GM23338 (cell line): ENCODE measurements around the gene LENG9. TPM values are rescaled to one million over a fixed set of nuclear protein-coding genes. Genes with fewer than 3 reads are reported as not detected.

ENCODE experiments used
- ATAC-seq: fragments of 200-7000 bp; cut with Tn5 transposase; 3 replicates; pipeline ENCODE4 v1.9.1; 2020
- DNase-seq: peaks from one replicate; pipeline ENCODE4 v3.0.0-alpha.2; 2015; ENCODE audit warnings: low spot score
- H2AFZ ChIP-seq: fragments of 200-600 bp; sonication (generic); 2 replicates; pipeline ENCODE4 v1.8.0; 2016; ENCODE audit warnings: antibody characterized with exemption, mild to moderate bottlenecking, moderate library complexity
- H3F3A ChIP-seq: fragments of 200-600 bp; sonication (generic); replicated peaks from 2 replicates; pipeline ENCODE4 v1.8.0; 2017; ENCODE audit warnings: antibody characterized with exemption, mixed run types, low read depth
- H3K27ac ChIP-seq: fragments of 200-600 bp; sonication (generic); 2 replicates; pipeline ENCODE4 v1.6.1; 2016; ENCODE audit warnings: low read depth
- H3K27me3 ChIP-seq: fragments of 200-600 bp; sonication (generic); 2 replicates; pipeline ENCODE4 v1.8.0; 2016; ENCODE audit warnings: mild to moderate bottlenecking, mixed run types, moderate library complexity; ENCODE audit not compliant: insufficient read depth
- H3K36me3 ChIP-seq: fragments of 200-600 bp; sonication (generic); 2 replicates; pipeline ENCODE4 v1.8.0; 2016; ENCODE audit warnings: mild to moderate bottlenecking; ENCODE audit not compliant: insufficient read depth
- H3K4me1 ChIP-seq: fragments of 200-600 bp; sonication (generic); 2 replicates; pipeline ENCODE4 v1.8.0; 2016; ENCODE audit warnings: mild to moderate bottlenecking, moderate library complexity; ENCODE audit not compliant: insufficient read depth
- H3K4me2 ChIP-seq: fragments of 200-600 bp; sonication (generic); 2 replicates; pipeline ENCODE4 v1.7.1; 2017; ENCODE audit warnings: mixed run types
- H3K4me3 ChIP-seq: fragments of 200-600 bp; sonication (generic); 2 replicates; pipeline ENCODE4 v1.6.1; 2016; ENCODE audit warnings: mixed run types
- H3K79me2 ChIP-seq: fragments of 200-600 bp; sonication (generic); replicated peaks from 2 replicates; pipeline ENCODE4 v1.8.0; 2017; ENCODE audit warnings: mild to moderate bottlenecking; ENCODE audit not compliant: insufficient read depth
- H3K9me2 ChIP-seq: fragments of 200-600 bp; sonication (generic); 2 replicates; pipeline ENCODE4 v1.8.0; 2017; ENCODE audit not compliant: insufficient read depth
- H4K20me1 ChIP-seq: fragments of 200-600 bp; sonication (generic); replicated peaks from 2 replicates; pipeline ENCODE4 v1.8.0; 2017; ENCODE audit warnings: mild to moderate bottlenecking; ENCODE audit not compliant: insufficient read depth
- H3K27ac Mint-ChIP-seq: 2 replicates; pipeline ENCODE4 v1.8.0; 2020; ENCODE audit warnings: inconsistent platforms, mild to moderate bottlenecking, moderate library complexity, mixed read lengths
- H3K27me3 Mint-ChIP-seq: 3 replicates; pipeline ENCODE4 v1.8.0; 2022; ENCODE audit warnings: low read depth, mild to moderate bottlenecking, moderate library complexity, mixed read lengths, inconsistent platforms; ENCODE audit not compliant: insufficient read depth, poor library complexity
- H3K36me3 Mint-ChIP-seq: 3 replicates; pipeline ENCODE4 v1.8.0; 2021; ENCODE audit warnings: low read depth, mild to moderate bottlenecking, inconsistent platforms, moderate library complexity, mixed read lengths
- H3K4me1 Mint-ChIP-seq: 3 replicates; pipeline ENCODE4 v1.8.0; 2020; ENCODE audit warnings: mild to moderate bottlenecking, inconsistent platforms, mixed read lengths
- H3K4me3 Mint-ChIP-seq: 3 replicates; pipeline ENCODE4 v1.8.0; 2021; ENCODE audit warnings: moderate library complexity, mild to moderate bottlenecking, inconsistent platforms, mixed read lengths
- H3K9me3 Mint-ChIP-seq: 3 replicates; pipeline ENCODE4 v1.8.0; 2020; ENCODE audit warnings: moderate library complexity, mild to moderate bottlenecking, inconsistent platforms, mixed read lengths
- CREB1 ChIP-seq: fragments of 250-450 bp; sonication (Bioruptor Pico); IDR thresholded peaks from 2 replicates; pipeline ENCODE4 v1.5.0; 2020; ENCODE audit warnings: low read depth, mild to moderate bottlenecking, moderate library complexity
- CTCF ChIP-seq, 2 experiments: fragments of 200-600 bp in 1 of 2; sonication (generic) in 1 of 2; conservative IDR thresholded peaks; 2 replicates each; pipeline versions ENCODE4 v1.5.1 to v1.6.1; 2016 to 2017; ENCODE audit warnings: antibody characterized with exemption in 2 of 2, low read depth in 2 of 2, mild to moderate bottlenecking in 2 of 2, moderate library complexity in 1 of 2
- ETS1 ChIP-seq: IDR thresholded peaks from 2 replicates; pipeline ENCODE4 v1.6.1; 2016; ENCODE audit warnings: antibody characterized with exemption
- EZH2 ChIP-seq: fragments of 200-600 bp; sonication (generic); IDR thresholded peaks from one replicate; pipeline ENCODE4 v1.8.0; 2017; ENCODE audit warnings: antibody characterized with exemption, mild to moderate bottlenecking, low read depth; ENCODE audit not compliant: unreplicated experiment
- STAT1 ChIP-seq: IDR thresholded peaks from one replicate; pipeline ENCODE4 v1.6.1; 2016; ENCODE audit warnings: antibody characterized with exemption; ENCODE audit not compliant: unreplicated experiment
- ZNF114 ChIP-seq: fragments of 250-450 bp; sonication (Bioruptor Pico); IDR thresholded peaks from 2 replicates; pipeline ENCODE4 v1.5.0; 2020; ENCODE audit warnings: mild to moderate bottlenecking, moderate library complexity
- ZNF462 ChIP-seq: fragments of 250-450 bp; sonication (Bioruptor Pico); IDR thresholded peaks from 2 replicates; pipeline ENCODE4 v1.5.0; 2020; ENCODE audit warnings: mild to moderate bottlenecking, moderate library complexity
- polyA plus RNA-seq: library from polyadenylated mRNA; unstranded; fragments of >200 nt; fragmentation: Nextera tagmentation; extraction: Ambion mirVana; gene quantifications from 2 replicates; pipeline ENCODE4 v1.2.1, GENCODE V29; 2016
- total RNA-seq: library from RNA; depleted of rRNA; stranded (reverse); fragments of >200 nt; shearing (Covaris generic); gene quantifications from 2 replicates; pipeline ENCODE4 v1.2.3, GENCODE V29; 2014

Gene LENG9
- total and polyA plus RNA-seq, 2 experiments from 2014 or later = 0.26 to 6.4 TPM

GRCh38 chr19:54477650-54478049 lies 14.1 kb upstream of the LENG9 start (continued):
- TF ChIP-seq ZNF114 (CRISPR knock-in tag) (no peak), STAT1 (no peak), ZNF462 (CRISPR knock-in tag) (no peak)

GRCh38 chr19:54475706-54476105 lies 12.1 kb upstream of the LENG9 start:
- H3K9me2 ChIP-seq = no peaks in the 10 kb centered on the region
- no peak overlapping the region for H2AFZ ChIP-seq
- H4K20me1 ChIP-seq = no peaks in the 10 kb centered on the region
- no peaks in the 10 kb centered on the region for H3K79me2 ChIP-seq
- peaks cover 9% of the 10 kb centered on the region; the same call in 1 of the 2 replicates for H3K4me1 ChIP-seq
- Mint-ChIP-seq H3K4me3 (no peak overlapping the region), H3K36me3 (no peaks in the 10 kb centered on the region; the same call in 2 of the 3 replicates), H3K27ac (no peak overlapping the region), H3K4me1 (peaks cover 15% of the 10 kb centered on the region), H3K27me3 (peaks cover 22% of the 10 kb centered on the region), H3K9me3 (peaks cover 2% of the 10 kb centered on the region; the same call in 2 of the 3 replicates)
- peaks cover 10% of the 10 kb centered on the region for H3K27me3 ChIP-seq
- H3K27ac ChIP-seq = no peak overlapping the region
- no peaks in the 10 kb centered on the region for H3K36me3 ChIP-seq
- no peak overlapping the region for H3K4me2 ChIP-seq
- DNase-seq (no peak), ATAC-seq (no peak)
- H3F3A ChIP-seq = no peaks in the 10 kb centered on the region
- TF ChIP-seq ZNF462 (CRISPR knock-in tag) = no peak
- no peak for TF ChIP-seq EZH2
- TF ChIP-seq ETS1 = no peak
- no peak for TF ChIP-seq CREB1
- no peak for TF ChIP-seq CTCF (conservative IDR thresholded peaks at IDR 0.05; ENCODE audit: low read depth in 2 of 2)
- no peak overlapping the region for H3K4me3 ChIP-seq
